ENCODE measurements around the gene WNT7B.

GRCh38 chr22:46009730-46010129, 32.8 kb upstream of the WNT7B start:
- TF ChIP-seq ARNT (IDR thresholded peaks at IDR 0.05) (no peak), ELF4 (IDR thresholded peaks at IDR 0.05) (no peak), L3MBTL2 (conservative IDR thresholded peaks at IDR 0.05) (no peak)

Data from HEK293T (cell line).